Endothelial cell (in vitro differentiated cells): Measurements from ENCODE around the gene ZNF280D. TPM values are rescaled to one million over a fixed set of nuclear protein-coding genes. Genes with fewer than 3 reads are reported as not detected.

Experiments used
- DNase-seq: peaks from one replicate; pipeline ENCODE4 v3.0.0; 2021; ENCODE audit warnings: low spot score
- H3K27ac Mint-ChIP-seq: one replicate; pipeline ENCODE4 v1.8.0; 2021; ENCODE audit warnings: mixed read lengths, inconsistent platforms; ENCODE audit not compliant: unreplicated experiment
- H3K27me3 Mint-ChIP-seq: one replicate; pipeline ENCODE4 v1.8.0; 2021; ENCODE audit warnings: mild to moderate bottlenecking, moderate library complexity, mixed read lengths, inconsistent platforms; ENCODE audit not compliant: unreplicated experiment
- H3K36me3 Mint-ChIP-seq: one replicate; pipeline ENCODE4 v1.8.0; 2021; ENCODE audit warnings: mild to moderate bottlenecking, low read depth, mixed read lengths, inconsistent platforms; ENCODE audit not compliant: unreplicated experiment
- H3K4me1 Mint-ChIP-seq: one replicate; pipeline ENCODE4 v1.8.0; 2021; ENCODE audit warnings: mild to moderate bottlenecking, mixed read lengths, inconsistent platforms; ENCODE audit not compliant: unreplicated experiment
- H3K4me3 Mint-ChIP-seq: one replicate; pipeline ENCODE4 v1.8.0; 2021; ENCODE audit warnings: mild to moderate bottlenecking, mixed read lengths, inconsistent platforms; ENCODE audit not compliant: unreplicated experiment
- H3K9me3 Mint-ChIP-seq: one replicate; pipeline ENCODE4 v1.8.0; 2021; ENCODE audit warnings: mixed read lengths, inconsistent platforms; ENCODE audit not compliant: unreplicated experiment
- CTCF ChIP-seq: fragments of 200-600 bp; sonication (generic); IDR thresholded peaks from one replicate; pipeline ENCODE4 v1.5.0; 2021; ENCODE audit warnings: antibody characterized with exemption; ENCODE audit not compliant: unreplicated experiment
- total RNA-seq: library from RNA; stranded (reverse); fragmentation: NEBNext Ultra II Directional; extraction: Animal tissue kit (Norgen Biotek cat#: 25700); gene quantifications from one replicate; pipeline ENCODE4 v1.2.1, GENCODE V29; 2021; ENCODE audit not compliant: unreplicated experiment

Gene ZNF280D
- total RNA-seq, 1 donor from 2014 or later: 34.6 TPM

- H3K27me3 Mint-ChIP-seq: no peaks in the 10 kb centered on the region
- DNase-seq: no peak
- no peak for TF ChIP-seq CTCF
- no peaks in the 10 kb centered on the region for H3K36me3 Mint-ChIP-seq
- H3K4me3 Mint-ChIP-seq: no peak overlapping the region
- no peaks in the 10 kb centered on the region for H3K4me1 Mint-ChIP-seq
- H3K27ac Mint-ChIP-seq: no peak overlapping the region
- no peaks in the 10 kb centered on the region for H3K9me3 Mint-ChIP-seq
Measured at GRCh38 chr15:56678571-56678970, 54.7 kb downstream of the ZNF280D start.

GRCh38 chr15:56677271-56677670 is 56.0 kb downstream of the ZNF280D start:
- TF ChIP-seq CTCF: no peak

GRCh38 chr15:56675930-56676329 is 57.4 kb downstream of the ZNF280D start:
- H3K27me3 Mint-ChIP-seq: no peaks in the 10 kb centered on the region
- no peak overlapping the region for H3K27ac Mint-ChIP-seq
- no peak for DNase-seq
- H3K4me3 Mint-ChIP-seq: no peak overlapping the region
- no peak for TF ChIP-seq CTCF
- no peaks in the 10 kb centered on the region for H3K4me1 Mint-ChIP-seq
- no peaks in the 10 kb centered on the region for H3K9me3 Mint-ChIP-seq
- peaks cover 7% of the 10 kb centered on the region for H3K36me3 Mint-ChIP-seq

More at GRCh38 chr15:56677271-56677670, 56.0 kb downstream of the ZNF280D start:
- no peaks in the 10 kb centered on the region for H3K9me3 Mint-ChIP-seq
- H3K36me3 Mint-ChIP-seq: peaks cover under 1% of the 10 kb centered on the region
- H3K27ac Mint-ChIP-seq: no peak overlapping the region
- H3K4me1 Mint-ChIP-seq: no peaks in the 10 kb centered on the region
- no peak for DNase-seq
- H3K27me3 Mint-ChIP-seq: no peaks in the 10 kb centered on the region
- H3K4me3 Mint-ChIP-seq: no peak overlapping the region

- no peaks in the 10 kb centered on the region for H3K9me3 Mint-ChIP-seq
- no peak for TF ChIP-seq CTCF
- no peak overlapping the region for H3K27ac Mint-ChIP-seq
- no peaks in the 10 kb centered on the region for H3K27me3 Mint-ChIP-seq
- H3K4me3 Mint-ChIP-seq: no peak overlapping the region
- H3K4me1 Mint-ChIP-seq: no peaks in the 10 kb centered on the region
- peaks cover 7% of the 10 kb centered on the region for H3K36me3 Mint-ChIP-seq
- DNase-seq: no peak
Measured at GRCh38 chr15:56674857-56675256, 58.5 kb downstream of the ZNF280D start.

- no peak for DNase-seq
- H3K4me1 Mint-ChIP-seq: no peaks in the 10 kb centered on the region
- no peak overlapping the region for H3K27ac Mint-ChIP-seq
- H3K27me3 Mint-ChIP-seq: no peaks in the 10 kb centered on the region
- H3K4me3 Mint-ChIP-seq: no peak overlapping the region
- no peaks in the 10 kb centered on the region for H3K9me3 Mint-ChIP-seq
- no peak for TF ChIP-seq CTCF
- peaks cover 7% of the 10 kb centered on the region for H3K36me3 Mint-ChIP-seq
Measured at GRCh38 chr15:56672721-56673120, 60.6 kb downstream of the ZNF280D start.
